ENCODE measurements around the gene CDC14A.
"Not testable (repeated sequence)": the region's sequence is repeated elsewhere in the genome, so short reads cannot be mapped to it uniquely, and the experiment has no call there.

Gene CDC14A

DNA sequence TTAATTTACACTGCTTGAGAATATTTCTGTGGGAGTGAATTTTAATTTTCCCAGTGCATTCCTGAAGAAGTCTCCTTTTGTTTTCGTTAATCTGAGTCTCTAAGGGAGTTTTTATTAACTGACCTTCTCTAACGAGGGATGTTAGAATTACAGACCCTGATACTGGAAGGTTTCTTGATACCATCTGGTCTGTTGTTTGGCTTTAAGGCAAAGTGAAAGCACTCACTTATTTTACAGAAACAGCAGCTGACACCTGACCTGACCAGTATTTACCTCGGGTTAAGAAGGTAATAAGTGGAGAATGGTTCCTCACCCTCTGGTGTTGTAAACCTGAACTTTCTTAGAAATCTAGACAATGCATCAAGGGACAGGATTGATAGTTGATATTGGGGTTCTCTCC, 12.4 kb downstream of the CDC14A start:
- DNase-seq, result no peak

- no peak for DNase-seq
Measured at GRCh38 chr1:100366209-100366525, 13.9 kb downstream of the CDC14A start.

GRCh38 chr1:100369339-100369738, 17.0 kb downstream of the CDC14A start:
- DNase-seq, result not testable (repeated sequence)

DNA sequence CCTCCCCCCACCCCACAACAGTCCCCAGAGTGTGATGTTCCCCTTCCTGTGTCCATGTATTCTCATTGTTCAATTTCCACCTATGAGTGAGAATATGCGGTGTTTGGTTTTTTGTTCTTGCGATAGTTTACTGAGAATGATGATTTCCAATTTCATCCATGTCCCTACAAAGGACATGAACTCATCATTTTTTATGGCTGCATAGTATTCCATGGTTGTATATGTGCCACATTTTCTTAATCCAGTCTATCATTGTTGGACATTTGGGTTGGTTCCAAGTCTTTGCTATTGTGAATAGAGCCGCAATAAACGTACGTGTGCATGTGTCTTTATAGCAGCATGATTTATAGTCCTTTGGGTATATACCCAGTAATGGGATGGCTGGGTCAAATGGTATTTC, 21.6 kb downstream of the CDC14A start:
- DNase-seq, result not testable (repeated sequence)

DNA sequence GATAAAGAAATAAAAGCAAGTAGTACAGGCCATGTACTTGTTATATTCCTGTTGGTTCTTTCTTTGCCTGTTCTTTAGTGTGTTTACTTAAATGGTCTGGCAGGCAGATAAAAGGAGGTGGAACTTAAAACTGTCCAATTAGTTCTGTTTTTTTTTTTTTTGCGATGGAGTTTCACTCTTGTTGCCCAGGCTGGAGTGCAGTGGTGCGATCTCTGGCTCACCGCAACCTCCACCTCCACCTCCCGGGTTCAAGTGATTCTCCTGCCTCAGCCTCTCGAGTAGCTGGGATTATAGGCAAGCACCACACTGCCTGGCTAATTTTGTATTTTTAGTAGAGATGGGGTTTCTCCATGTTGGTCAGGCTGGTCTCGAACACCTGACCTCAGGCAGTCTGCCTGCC, 24.6 kb downstream of the CDC14A start:
- not testable (repeated sequence) for DNase-seq

DNA sequence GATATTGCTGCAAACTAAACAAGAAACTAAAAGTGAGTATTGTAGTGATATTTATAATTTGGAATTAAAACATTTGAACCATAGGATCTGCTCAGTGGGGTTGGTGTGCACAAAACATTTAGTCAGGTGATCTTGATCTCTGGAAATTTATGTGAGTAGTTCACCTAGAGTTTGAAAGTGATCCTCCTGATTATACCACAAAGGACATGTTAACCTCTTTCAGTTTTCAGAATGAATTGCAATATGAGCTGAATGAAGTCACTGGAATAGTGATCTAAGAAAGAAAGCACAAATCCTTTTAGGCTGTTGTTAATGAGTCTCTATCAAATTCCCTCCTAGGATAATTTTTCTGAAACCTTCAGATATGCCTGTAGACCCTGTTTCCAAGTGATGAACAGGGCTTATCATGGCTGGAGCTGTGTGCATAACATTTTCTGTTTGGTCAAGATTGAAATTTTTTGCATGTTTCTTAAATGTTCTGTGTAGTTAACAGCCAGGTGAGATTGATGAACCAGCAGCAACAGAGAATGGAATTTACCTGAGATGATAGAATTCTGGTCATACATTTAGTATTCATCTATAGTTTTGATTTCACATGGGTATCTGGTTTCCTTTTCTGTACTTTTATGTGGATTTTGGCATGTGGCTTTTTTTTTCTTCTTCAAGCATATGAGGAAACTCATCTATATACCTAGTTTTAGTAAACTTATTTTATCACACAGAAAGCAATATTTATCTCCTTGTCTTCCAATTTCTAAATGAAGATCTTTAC, 25.5 kb downstream of the CDC14A start:
- DNase-seq, result no peak

- no peak for DNase-seq
Measured at GRCh38 chr1:100378956-100379355, 26.6 kb downstream of the CDC14A start.

GRCh38 chr1:100380635-100381034, 28.3 kb downstream of the CDC14A start:
- no peak for DNase-seq

- no peak for DNase-seq
Measured at GRCh38 chr1:100382657-100383056, 30.4 kb downstream of the CDC14A start.

DNA sequence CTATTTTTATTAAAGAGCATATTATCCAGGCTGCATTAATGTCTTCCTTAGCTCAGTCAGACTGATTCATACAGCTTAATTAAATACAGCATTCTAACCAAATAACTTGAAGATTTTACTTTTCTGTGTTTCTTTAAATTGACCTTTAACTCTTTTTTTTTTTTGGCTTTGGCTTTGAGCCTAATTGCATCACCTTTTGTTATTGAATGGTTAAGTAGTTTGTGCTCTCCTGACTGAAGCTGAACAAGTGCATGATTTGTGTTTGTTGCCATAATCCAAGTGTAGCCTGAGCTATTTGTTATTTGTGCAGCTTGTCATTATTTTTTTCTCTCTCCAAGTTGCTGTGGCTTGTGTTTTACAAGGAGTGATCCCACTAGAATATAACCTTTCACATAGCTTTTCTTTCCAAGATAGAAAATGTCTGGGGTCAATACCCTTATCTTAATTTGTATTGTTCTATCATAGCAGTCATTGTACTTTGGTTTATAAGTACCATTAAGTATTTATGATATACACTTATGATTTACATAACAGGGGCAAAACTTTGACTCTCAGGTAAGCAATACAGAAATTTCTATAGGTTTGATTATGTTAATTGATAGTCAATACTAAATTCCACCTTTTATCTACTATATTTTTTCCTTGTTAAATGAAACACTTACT, 31.6 kb downstream of the CDC14A start:
- DNase-seq, result no peak

- no peak for DNase-seq
Measured at GRCh38 chr1:100387209-100387608, 34.9 kb downstream of the CDC14A start.

DNA sequence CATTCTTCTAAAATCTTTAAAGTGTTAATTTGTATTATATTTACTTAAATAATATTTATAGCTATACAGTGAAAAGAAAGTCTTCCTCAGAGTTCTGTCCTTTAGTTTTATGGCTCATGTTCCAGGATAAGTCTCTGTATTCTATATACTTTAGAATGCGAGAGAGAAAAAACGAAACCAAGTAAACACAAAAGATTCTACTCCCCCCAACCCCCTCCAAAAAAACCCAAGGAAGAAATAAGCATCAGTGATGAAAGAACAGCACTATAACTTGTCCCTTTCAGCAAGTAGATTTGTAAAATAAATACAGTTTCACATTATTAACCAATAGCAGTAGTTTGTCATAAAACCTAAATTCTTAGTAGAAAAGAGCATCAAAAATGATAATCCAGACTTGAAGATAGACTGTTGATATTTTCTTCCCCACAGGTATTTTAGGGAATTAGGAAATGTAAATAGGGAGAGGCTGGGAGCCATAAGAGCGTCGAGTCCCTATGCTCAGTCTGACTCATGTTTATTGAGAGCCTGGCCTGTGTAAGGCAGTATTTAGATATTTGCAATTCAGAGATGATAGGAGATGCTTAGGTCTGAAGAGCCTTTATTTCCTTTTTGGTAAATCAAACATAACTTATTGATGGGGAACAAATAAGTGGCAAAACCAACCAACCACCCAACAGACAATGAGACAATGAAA, 35.5 kb downstream of the CDC14A start:
- DNase-seq, result no peak

DNA sequence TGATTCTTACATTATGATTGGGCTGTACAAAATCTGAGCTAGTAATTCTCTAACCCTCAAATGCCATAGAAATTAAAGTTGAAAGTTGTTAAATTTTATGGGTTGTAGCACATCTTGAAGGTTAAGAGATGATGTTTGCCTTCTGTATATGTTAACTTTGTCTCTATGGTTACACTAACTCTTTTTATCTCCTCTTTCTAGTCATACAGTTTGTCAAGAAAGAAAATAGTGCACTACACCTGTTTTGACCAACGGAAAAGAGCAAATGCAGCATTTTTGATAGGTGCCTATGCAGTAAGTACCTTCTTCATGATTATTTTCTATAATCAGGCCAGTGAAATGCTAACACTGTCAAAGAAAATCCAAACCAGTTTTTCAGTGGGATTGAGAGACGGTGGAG, 38.2 kb downstream of the CDC14A start:
- no peak for DNase-seq

DNA sequence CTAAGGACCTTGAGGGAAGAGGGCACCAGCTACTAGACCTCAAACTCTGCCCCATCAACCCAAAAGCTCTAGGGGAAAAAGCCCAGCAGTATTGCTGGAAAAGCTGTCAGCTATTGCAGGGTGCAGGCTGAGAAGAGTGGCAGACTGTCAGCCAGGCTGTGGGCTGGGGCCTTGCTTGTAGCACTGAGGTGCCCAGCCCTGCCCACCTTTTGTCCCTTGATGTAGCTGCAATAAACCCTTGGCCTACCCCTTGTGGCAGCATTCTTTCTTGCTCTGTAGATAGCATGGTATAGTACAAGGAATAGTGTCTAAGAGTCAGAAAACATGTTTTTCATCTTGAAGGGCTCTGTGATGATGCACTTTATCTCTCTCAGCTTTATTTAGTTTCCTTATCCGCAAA, 39.4 kb downstream of the CDC14A start:
- no peak for DNase-seq

DNA sequence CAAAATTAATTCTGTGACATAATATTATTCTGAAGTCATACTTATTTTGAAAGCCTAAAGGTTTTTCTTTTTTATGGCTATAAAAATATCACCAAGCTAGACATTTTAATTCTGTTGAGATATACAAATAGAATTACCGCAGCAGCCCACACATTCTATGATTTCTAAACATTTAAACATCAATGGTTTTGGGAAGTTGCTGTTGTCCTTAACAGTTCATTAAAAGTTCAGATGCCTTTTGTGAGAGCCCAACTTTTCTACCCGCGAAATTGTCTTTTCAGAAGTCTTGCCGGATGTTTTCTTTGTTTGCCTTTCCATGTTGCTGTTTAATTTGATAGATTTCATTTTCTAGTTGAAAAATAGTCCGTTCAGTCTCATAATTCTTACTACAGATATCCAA, 40.5 kb downstream of the CDC14A start:
- DNase-seq, result no peak

- DNase-seq, result no peak
Measured at GRCh38 chr1:100394285-100394684, 42.0 kb downstream of the CDC14A start.

- no peak for DNase-seq
Measured at GRCh38 chr1:100395913-100396312, 43.6 kb downstream of the CDC14A start.

GRCh38 chr1:100396651-100397050, 44.3 kb downstream of the CDC14A start:
- no peak for DNase-seq

DNA sequence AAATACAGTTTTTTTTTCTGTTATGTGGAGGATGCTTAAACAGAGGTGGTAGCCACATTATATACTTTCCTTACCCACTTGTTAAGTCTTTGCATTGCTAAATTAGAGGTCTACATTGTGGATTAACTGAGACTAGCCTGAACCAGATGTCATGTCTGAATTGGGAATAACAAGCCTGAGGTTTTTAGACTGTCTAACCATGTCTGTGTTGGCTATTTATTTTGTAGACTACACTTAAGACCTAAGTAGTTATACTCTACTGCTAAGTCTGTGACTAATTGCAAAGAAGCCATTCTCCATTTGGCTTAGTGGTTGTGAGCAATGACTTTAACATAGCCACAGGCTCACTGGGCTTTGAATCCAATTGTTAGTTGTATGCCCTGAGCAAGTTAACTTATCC, 45.4 kb downstream of the CDC14A start:
- DNase-seq, result no peak

- no peak for DNase-seq
Measured at GRCh38 chr1:100398648-100399047, 46.3 kb downstream of the CDC14A start.

- peak; percentile 33 for DNase-seq
Measured at GRCh38 chr1:100400404-100400803, 48.1 kb downstream of the CDC14A start.

GRCh38 chr1:100404821-100405220, 52.5 kb downstream of the CDC14A start:
- DNase-seq, result no peak

DNA sequence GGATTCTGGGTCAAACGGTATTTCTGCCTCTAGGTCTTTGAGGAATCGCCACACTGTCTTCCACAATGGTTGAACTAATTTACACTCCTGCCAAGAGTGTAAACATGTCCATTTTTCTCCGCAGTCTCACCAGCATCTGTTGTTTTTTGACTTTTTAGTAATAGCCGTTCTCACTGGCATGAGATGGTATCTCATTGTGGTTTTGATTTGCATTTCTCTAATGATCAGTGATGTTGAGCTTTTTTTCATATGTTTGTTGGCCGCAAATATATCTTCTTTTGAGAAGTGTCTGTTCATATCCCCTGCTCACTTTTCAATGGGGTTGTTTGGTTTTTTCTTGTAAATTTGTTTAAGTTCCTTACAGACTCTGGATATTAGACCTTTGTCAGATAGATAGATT, 53.6 kb downstream of the CDC14A start:
- DNase-seq, result not testable (repeated sequence)

- DNase-seq, result not testable (repeated sequence)
Measured at GRCh38 chr1:100407390-100407789, 55.1 kb downstream of the CDC14A start.

Measured in stimulated activated CD4-positive, alpha-beta T cell treated with anti-CD3 and anti-CD28 coated beads, Interleukin-1b, Interleukin-23, amount 100 ng/mL, for 48 hours (primary cell).